ENCODE data around the gene CD37. TPM values are rescaled to one million over a fixed set of nuclear protein-coding genes. Genes with fewer than 3 reads are reported as not detected.
"Not testable (repeated sequence)": the region's sequence is repeated elsewhere in the genome, so short reads cannot be mapped to it uniquely, and the experiment has no call there.

Gene CD37
- total RNA-seq, 1 donor from 2014 or later: 22.1 TPM

DNA sequence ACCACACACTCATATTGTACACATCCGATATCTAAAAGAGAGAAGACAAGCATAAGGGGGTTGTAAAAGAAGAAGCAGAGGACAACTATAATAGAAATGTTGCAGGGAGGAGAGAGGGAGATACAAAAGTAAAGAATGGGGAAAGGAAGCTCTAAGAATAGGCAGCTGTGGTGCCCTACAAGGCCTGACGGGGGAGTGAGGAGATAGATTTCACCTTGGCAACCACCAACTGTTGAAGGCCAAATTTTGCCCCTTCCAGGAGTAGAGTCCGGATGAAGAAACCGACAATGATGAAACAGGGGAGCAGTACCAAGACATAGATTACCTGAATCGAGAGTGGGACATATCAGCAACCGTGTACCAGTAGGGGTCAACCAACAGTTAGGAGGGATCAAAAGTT lies 26.1 kb upstream of the CD37 start:
- TF ChIP-seq POLR2AphosphoS5 (IDR thresholded peaks at IDR 0.05; ENCODE audit: insufficient read depth in 1 of 2, low read depth in 1 of 2): no peak
- no peak for TF ChIP-seq POLR2A (IDR thresholded peaks at IDR 0.05)
- no peak for TF ChIP-seq CTCF (IDR thresholded peaks at IDR 0.05)

GRCh38 chr19:49315111-49315510 lies 20.1 kb upstream of the CD37 start:
- Histone ChIP-seq H3K27ac (no peak overlapping the region), H3K27me3 (no peaks in the 10 kb centered on the region), H3K9me3 (peaks cover 4% of the 10 kb centered on the region), H3K36me3 (no peaks in the 10 kb centered on the region), H3K4me1 (no peaks in the 10 kb centered on the region), H3K4me3 (no peak overlapping the region)
- intact Hi-C loops (cut with DNase I): no loop called here
- no peak for DNase-seq (ENCODE audit: extremely low spot score in 2 of 2)
- TF ChIP-seq CTCF (IDR thresholded peaks at IDR 0.05) (no peak), POLR2A (IDR thresholded peaks at IDR 0.05) (no peak), POLR2AphosphoS5 (IDR thresholded peaks at IDR 0.05; ENCODE audit: insufficient read depth in 1 of 2, low read depth in 1 of 2) (no peak)

More for the DNA sequence above, 26.1 kb upstream of the CD37 start:
- H3K9me3 ChIP-seq: no peaks in the 10 kb centered on the region
- no peak for DNase-seq (ENCODE audit: extremely low spot score in 2 of 2)
- H3K36me3 ChIP-seq: no peaks in the 10 kb centered on the region
- intact Hi-C loops (cut with DNase I): no loop called here
- no peaks in the 10 kb centered on the region for H3K4me1 ChIP-seq
- H3K27me3 ChIP-seq: no peaks in the 10 kb centered on the region
- H3K27ac ChIP-seq: no peak overlapping the region
- H3K4me3 ChIP-seq: no peak overlapping the region

DNA sequence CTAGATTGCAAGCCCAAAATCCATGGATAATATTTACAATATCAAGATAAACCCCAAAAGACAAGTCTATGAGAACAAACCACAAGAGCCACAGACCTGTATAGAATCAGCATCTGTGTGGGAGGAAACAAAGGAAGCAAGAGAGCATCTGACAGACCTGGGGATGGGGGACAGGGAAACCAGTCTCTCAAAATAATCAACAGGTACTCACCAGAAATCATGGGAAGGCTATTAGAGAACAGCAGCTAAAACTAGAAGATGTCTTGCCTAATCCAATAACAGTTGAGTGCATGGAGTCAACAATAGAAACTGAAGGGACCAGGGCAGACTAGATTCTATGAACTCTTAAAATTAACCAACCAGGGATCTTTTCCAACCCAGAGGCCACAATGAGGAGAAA lies 18.9 kb upstream of the CD37 start:
- Histone ChIP-seq H3K9me3 (peaks cover 4% of the 10 kb centered on the region), H3K4me3 (no peak overlapping the region), H3K27ac (no peak overlapping the region), H3K36me3 (no peaks in the 10 kb centered on the region), H3K4me1 (no peaks in the 10 kb centered on the region), H3K27me3 (no peaks in the 10 kb centered on the region)
- DNase-seq (ENCODE audit: extremely low spot score in 2 of 2): no peak
- intact Hi-C loops (cut with DNase I): no loop called here
- TF ChIP-seq CTCF (IDR thresholded peaks at IDR 0.05): no peak
- TF ChIP-seq POLR2AphosphoS5 (IDR thresholded peaks at IDR 0.05; ENCODE audit: insufficient read depth in 1 of 2, low read depth in 1 of 2): no peak
- TF ChIP-seq POLR2A (IDR thresholded peaks at IDR 0.05): no peak

DNA sequence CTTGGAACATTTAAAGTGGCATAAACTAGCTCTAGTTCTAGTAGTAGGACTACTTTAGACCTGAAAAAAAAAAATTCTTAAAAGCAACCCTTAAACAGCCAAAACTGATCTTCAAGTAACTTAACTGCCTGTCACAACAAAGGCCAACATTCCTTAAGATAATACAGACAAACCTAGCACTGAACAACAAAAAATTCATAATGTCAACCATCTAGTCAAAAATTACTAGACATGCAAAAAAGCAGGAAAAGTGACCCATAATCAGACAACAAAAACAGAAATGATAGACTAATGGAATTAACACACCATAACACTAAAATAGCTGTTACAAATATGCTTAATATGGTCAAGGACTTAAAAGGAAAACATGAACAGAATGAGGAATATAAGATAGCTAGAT lies 16.9 kb upstream of the CD37 start:
- no peak for TF ChIP-seq CTCF (IDR thresholded peaks at IDR 0.05)

DNA sequence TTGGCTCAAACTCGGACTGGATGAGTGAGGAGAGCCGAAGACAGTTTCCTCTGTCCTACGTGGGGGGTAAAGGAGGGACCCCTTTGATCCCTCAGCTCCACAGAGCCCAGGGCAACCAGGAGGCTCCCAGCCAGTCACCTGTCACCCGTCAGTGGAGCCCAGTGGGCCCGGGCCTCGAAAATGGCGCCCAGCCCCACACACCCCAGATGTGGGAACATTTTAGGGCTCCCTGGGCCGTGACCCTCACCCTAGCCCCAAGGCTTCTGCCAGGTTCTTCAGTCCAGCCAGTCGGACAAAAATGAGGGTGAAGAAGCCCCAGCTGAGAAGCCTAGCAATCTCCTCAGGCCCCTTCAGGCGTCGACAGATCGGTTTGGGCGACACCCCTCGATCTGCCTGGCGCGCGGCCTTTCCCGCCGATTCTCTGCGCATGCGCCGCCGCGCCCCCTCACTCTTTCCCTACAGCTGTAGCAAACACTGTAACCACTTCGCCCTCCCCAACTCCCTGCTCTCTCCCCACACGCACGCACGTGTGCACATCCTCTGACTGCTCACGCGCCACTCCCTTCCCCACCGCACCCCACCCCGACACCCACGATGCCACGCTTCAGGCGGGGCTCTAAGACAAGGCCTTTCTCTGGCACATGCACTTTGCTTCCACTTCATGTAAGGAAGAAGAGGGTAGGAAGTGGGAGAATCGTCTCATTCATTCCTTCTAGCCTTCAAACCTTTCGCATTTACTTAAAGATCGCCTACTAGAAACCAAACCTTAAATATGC lies 10.2 kb upstream of the CD37 start, which contains the start of gene SLC6A16:
SLC6A16 (minus strand) TSS at position 391 of the 776 bp plus-strand sequence. CDS start 13,844 bp downstream, outside the sequence.
- no peak within 1 kb of the TSS for H3K27ac ChIP-seq
- no peaks in the 10 kb centered on the region for H3K9me3 ChIP-seq
- no peak for DNase-seq (ENCODE audit: extremely low spot score in 2 of 2)
- no peaks in the 10 kb centered on the region for H3K27me3 ChIP-seq
- no peak within 1 kb of the TSS for H3K4me3 ChIP-seq
- no peaks in the 10 kb centered on the region for H3K36me3 ChIP-seq
- intact Hi-C loops (cut with DNase I): no loop called here
- TF ChIP-seq CTCF (IDR thresholded peaks at IDR 0.05) (no peak), POLR2AphosphoS5 (IDR thresholded peaks at IDR 0.05; ENCODE audit: insufficient read depth in 1 of 2, low read depth in 1 of 2) (no peak), POLR2A (IDR thresholded peaks at IDR 0.05) (no peak)
- H3K4me1 ChIP-seq: no peaks in the 10 kb centered on the region

More for the DNA sequence above, 16.9 kb upstream of the CD37 start:
- no peak overlapping the region for H3K4me3 ChIP-seq
- H3K9me3 ChIP-seq: peaks cover 4% of the 10 kb centered on the region
- no peak for DNase-seq (ENCODE audit: extremely low spot score in 2 of 2)
- H3K36me3 ChIP-seq: no peaks in the 10 kb centered on the region
- H3K4me1 ChIP-seq: no peaks in the 10 kb centered on the region
- no peaks in the 10 kb centered on the region for H3K27me3 ChIP-seq
- intact Hi-C loops (cut with DNase I): no loop called here
- H3K27ac ChIP-seq: no peak overlapping the region

GRCh38 chr19:49325756-49326155 lies 9.4 kb upstream of the CD37 start:
- H3K4me1 ChIP-seq; DNase-seq (ENCODE audit: extremely low spot score in 2 of 2); H3K27me3 ChIP-seq; intact Hi-C loops (cut with DNase I); H3K36me3 ChIP-seq; H3K27ac ChIP-seq; H3K4me3 ChIP-seq; H3K9me3 ChIP-seq: not testable (repeated sequence)
